ENCODE data around the gene FAM83G. TPM values are rescaled to one million over a fixed set of nuclear protein-coding genes. Genes with fewer than 3 reads are reported as not detected.

The FAM83G gene
- total RNA-seq, 2 experiments from 2014 or later = 5.0 to 10.4 TPM

DNA sequence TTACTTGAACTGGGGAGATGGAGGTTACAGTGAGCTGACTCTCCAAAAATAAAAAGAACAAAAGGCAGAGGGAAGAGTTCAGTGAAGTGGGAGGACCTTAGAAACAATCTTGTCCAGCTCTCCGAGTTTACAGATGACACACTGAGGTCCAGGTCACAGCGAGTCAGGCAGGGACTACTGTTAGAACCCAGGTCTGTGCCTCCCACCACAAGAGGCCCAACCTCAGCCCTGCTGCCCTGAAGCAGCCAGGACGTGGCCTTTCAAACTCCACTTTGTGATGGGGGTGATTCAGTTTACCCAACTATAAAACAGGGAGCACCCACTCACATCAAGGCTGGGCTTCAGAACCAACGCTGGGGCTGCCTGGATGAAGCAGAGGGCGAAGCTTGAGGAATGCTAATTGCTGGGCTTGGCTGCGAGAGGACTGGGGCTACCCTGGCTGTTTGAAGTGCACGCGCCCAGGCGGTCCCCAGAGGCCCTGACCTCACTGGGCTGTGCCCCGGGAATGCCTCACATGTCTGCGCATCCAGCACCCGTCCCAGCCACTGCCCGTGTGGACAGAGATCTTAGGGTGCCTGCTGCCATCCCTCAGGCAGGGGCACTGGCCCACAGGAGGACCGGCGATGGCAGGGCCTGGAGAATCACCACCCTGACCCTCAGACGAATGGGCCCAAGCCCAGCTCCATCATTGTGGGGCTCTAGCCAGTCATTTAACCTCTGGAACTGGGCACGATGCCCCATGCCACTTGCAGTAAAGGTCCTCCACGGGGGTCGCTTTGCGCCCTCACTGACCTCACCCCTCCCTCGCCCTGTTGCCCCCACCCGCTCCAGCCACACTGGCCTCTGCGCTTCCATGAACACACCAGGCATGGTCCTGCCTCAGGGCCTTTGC, 41.2 kb downstream of the FAM83G start:
- H3K9me2 ChIP-seq (ENCODE audit: insufficient read depth, low read length) = no peaks in the 10 kb centered on the region
- intact Hi-C loops (cut with micrococcal nuclease; ENCODE audit: unreplicated experiment) = no loop called here
- TF ChIP-seq EZH2phosphoT487 (IDR thresholded peaks at IDR 0.05; ENCODE audit: borderline replicate concordance, low read depth, low read length) (no peak), CTCF (conservative IDR thresholded peaks at IDR 0.05; ENCODE audit: low read length) (no peak)
- H3K27ac ChIP-seq (ENCODE audit: low read depth, low read length, poor library complexity, severe bottlenecking) = no peak overlapping the region
- no TSS peak for BruUV-seq (replicated peaks)
- no peaks in the 10 kb centered on the region for H4K20me1 ChIP-seq (ENCODE audit: insufficient read depth, low read length)
- H3K4me1 ChIP-seq (ENCODE audit: insufficient read depth, low read length, poor library complexity, severe bottlenecking) = peaks cover 9% of the 10 kb centered on the region
- H3K4me2 ChIP-seq (ENCODE audit: low read length) = no peak overlapping the region
- CTCF ChIA-PET (ENCODE audit: unreplicated experiment) = no interaction called here
- no peaks in the 10 kb centered on the region for H3K9me3 ChIP-seq (ENCODE audit: low read length)
- H3K36me3 ChIP-seq (ENCODE audit: insufficient read depth, low read length) = no peaks in the 10 kb centered on the region
- POLR2A ChIA-PET = no interaction called here
- no peak for DNase-seq (ENCODE audit: low spot score)
- H2AFZ ChIP-seq (ENCODE audit: low read length) = no peak overlapping the region
- H3K4me3 ChIP-seq (ENCODE audit: low read depth, low read length, poor library complexity, severe bottlenecking) = no peak overlapping the region
- H3K79me2 ChIP-seq (ENCODE audit: insufficient read depth, low read depth, low read length) = no peaks in the 10 kb centered on the region

GRCh38 chr17:18962494-18962815, 42.1 kb downstream of the FAM83G start:
- POLR2A ChIA-PET = no interaction called here
- CTCF ChIA-PET (ENCODE audit: unreplicated experiment) = no interaction called here
- Histone ChIP-seq H3K4me3 (ENCODE audit: low read depth, low read length, poor library complexity, severe bottlenecking) (no peak overlapping the region), H3K4me1 (ENCODE audit: insufficient read depth, low read length, poor library complexity, severe bottlenecking) (peaks cover 9% of the 10 kb centered on the region), H3K79me2 (ENCODE audit: insufficient read depth, low read depth, low read length) (no peaks in the 10 kb centered on the region), H3K27ac (ENCODE audit: low read depth, low read length, poor library complexity, severe bottlenecking) (no peak overlapping the region), H3K4me2 (ENCODE audit: low read length) (no peak overlapping the region), H2AFZ (ENCODE audit: low read length) (no peak overlapping the region), H3K36me3 (ENCODE audit: insufficient read depth, low read length) (no peaks in the 10 kb centered on the region), H3K9me2 (ENCODE audit: insufficient read depth, low read length) (no peaks in the 10 kb centered on the region), H3K9me3 (ENCODE audit: low read length) (no peaks in the 10 kb centered on the region), H4K20me1 (ENCODE audit: insufficient read depth, low read length) (no peaks in the 10 kb centered on the region)
- intact Hi-C loops (cut with micrococcal nuclease; ENCODE audit: unreplicated experiment) = no loop called here
- TF ChIP-seq EZH2phosphoT487 (IDR thresholded peaks at IDR 0.05; ENCODE audit: borderline replicate concordance, low read depth, low read length) (no peak), CTCF (conservative IDR thresholded peaks at IDR 0.05; ENCODE audit: low read length) (no peak)
- BruUV-seq (replicated peaks) = no TSS peak
- no peak for DNase-seq (ENCODE audit: low spot score)
